ENCODE data around the gene PLCB1. TPM values are rescaled to one million over a fixed set of nuclear protein-coding genes. Genes with fewer than 3 reads are reported as not detected.
"Not testable (repeated sequence)": the region's sequence is repeated elsewhere in the genome, so short reads cannot be mapped to it uniquely, and the experiment has no call there.

Gene PLCB1
- total RNA-seq, 4 donors from 2014 or later: 13.5 to 110 (median 30.4) TPM

- no peak overlapping the region for H3K4me3 ChIP-seq
- no peaks in the 10 kb centered on the region for H3K36me3 ChIP-seq
- H3K4me1 ChIP-seq: no peaks in the 10 kb centered on the region
- H3K27me3 ChIP-seq: no peaks in the 10 kb centered on the region
- peak overlapping the region in 1 of 2 donors; percentile 52 for H3K27ac ChIP-seq
- TF ChIP-seq CTCF (IDR thresholded peaks at IDR 0.05) (no peak), POLR2A (IDR thresholded peaks at IDR 0.05) (no peak)
- DNase-seq: no peak
- no peaks in the 10 kb centered on the region for H3K9me3 ChIP-seq
- intact Hi-C loops (cut with DNase I; ENCODE audit: low total_unique reads): no loop called here
Measured at GRCh38 chr20:8346700-8347270, 214.7 kb downstream of the PLCB1 start.

GRCh38 chr20:8350225-8350624 lies 218.2 kb downstream of the PLCB1 start:
- H3K4me1 ChIP-seq; intact Hi-C loops (cut with DNase I; ENCODE audit: low total_unique reads); H3K9me3 ChIP-seq; H3K4me3 ChIP-seq; DNase-seq; H3K36me3 ChIP-seq; H3K27ac ChIP-seq; H3K27me3 ChIP-seq: not testable (repeated sequence)

- H3K4me3 ChIP-seq: no peak overlapping the region
- H3K27me3 ChIP-seq: no peaks in the 10 kb centered on the region
- intact Hi-C loops (cut with DNase I; ENCODE audit: low total_unique reads): no loop called here
- H3K4me1 ChIP-seq: no peaks in the 10 kb centered on the region
- DNase-seq: no peak
- H3K27ac ChIP-seq: no peak overlapping the region
- H3K9me3 ChIP-seq: no peaks in the 10 kb centered on the region
- H3K36me3 ChIP-seq: no peaks in the 10 kb centered on the region
- no peak for TF ChIP-seq POLR2A (IDR thresholded peaks at IDR 0.05)
- no peak for TF ChIP-seq CTCF (IDR thresholded peaks at IDR 0.05)
Measured at GRCh38 chr20:8352486-8352885, 220.4 kb downstream of the PLCB1 start.

- Histone ChIP-seq H3K36me3 (no peaks in the 10 kb centered on the region), H3K9me3 (no peaks in the 10 kb centered on the region), H3K27ac (no peak overlapping the region), H3K4me3 (no peak overlapping the region), H3K27me3 (no peaks in the 10 kb centered on the region), H3K4me1 (no peaks in the 10 kb centered on the region)
- no peak for DNase-seq
- intact Hi-C loops (cut with DNase I; ENCODE audit: low total_unique reads): no loop called here
- TF ChIP-seq POLR2A (IDR thresholded peaks at IDR 0.05) (no peak), CTCF (IDR thresholded peaks at IDR 0.05) (no peak)
Measured at GRCh38 chr20:8353512-8353911, 221.4 kb downstream of the PLCB1 start.

- H3K9me3 ChIP-seq: no peaks in the 10 kb centered on the region
- no peak for DNase-seq
- H3K4me1 ChIP-seq: no peaks in the 10 kb centered on the region
- no peaks in the 10 kb centered on the region for H3K27me3 ChIP-seq
- H3K4me3 ChIP-seq: no peak overlapping the region
- TF ChIP-seq CTCF (IDR thresholded peaks at IDR 0.05) (no peak), POLR2A (IDR thresholded peaks at IDR 0.05) (no peak)
- no peaks in the 10 kb centered on the region for H3K36me3 ChIP-seq
- intact Hi-C loops (cut with DNase I; ENCODE audit: low total_unique reads): no loop called here
- no peak overlapping the region for H3K27ac ChIP-seq
Measured at GRCh38 chr20:8355453-8355852, 223.4 kb downstream of the PLCB1 start.

- H3K4me3 ChIP-seq: no peak overlapping the region
- no peaks in the 10 kb centered on the region for H3K9me3 ChIP-seq
- H3K36me3 ChIP-seq: no peaks in the 10 kb centered on the region
- TF ChIP-seq CTCF (IDR thresholded peaks at IDR 0.05): no peak
- no peak for TF ChIP-seq POLR2A (IDR thresholded peaks at IDR 0.05)
- H3K4me1 ChIP-seq: no peaks in the 10 kb centered on the region
- no peaks in the 10 kb centered on the region for H3K27me3 ChIP-seq
- H3K27ac ChIP-seq: no peak overlapping the region
- intact Hi-C loops (cut with DNase I; ENCODE audit: low total_unique reads): no loop called here
- DNase-seq: no peak
Measured at GRCh38 chr20:8356806-8357205, 224.7 kb downstream of the PLCB1 start.

Measured in uterus (tissue), 4 donors.